RWPE2 (cell line): ENCODE measurements around the gene TKFC.
A peak's percentile ranks its signal among the peaks of the same experiment; 100 is the strongest.

ENCODE experiments used
- ATAC-seq: fragments of 200-7000 bp; cut with Tn5 transposase; 3 replicates; pipeline ENCODE4 v1.9.1; 2021; ENCODE audit warnings: low read depth
- DNase-seq: peaks from one replicate; pipeline ENCODE4 v3.0.0-alpha.2; 2020; ENCODE audit warnings: low spot score
- H3K27ac ChIP-seq: fragments of 450-650 bp; 2 replicates; pipeline ENCODE4 v1.5.1; 2017; ENCODE audit warnings: mild to moderate bottlenecking; ENCODE audit not compliant: poor library complexity, severe bottlenecking
- H3K27me3 ChIP-seq: fragments of 250-450 bp; sonication (Bioruptor Pico); 2 replicates; pipeline ENCODE4 v1.5.1; 2021; ENCODE audit warnings: mild to moderate bottlenecking, moderate library complexity; ENCODE audit not compliant: insufficient read depth, poor library complexity, severe bottlenecking
- H3K36me3 ChIP-seq: fragments of 250-450 bp; sonication (Bioruptor Pico); 2 replicates; pipeline ENCODE4 v1.5.1; 2020; ENCODE audit warnings: low read depth, mild to moderate bottlenecking, moderate library complexity
- H3K4me1 ChIP-seq: fragments of 250-450 bp; sonication (Bioruptor Pico); 2 replicates; pipeline ENCODE4 v1.5.1; 2021; ENCODE audit warnings: mild to moderate bottlenecking, moderate library complexity; ENCODE audit not compliant: insufficient read depth, poor library complexity, severe bottlenecking
- H3K4me3 ChIP-seq: fragments of 250-450 bp; sonication (Bioruptor Pico); 2 replicates; pipeline ENCODE4 v1.5.1; 2021; ENCODE audit warnings: mild to moderate bottlenecking, moderate library complexity; ENCODE audit not compliant: severe bottlenecking
- H3K9me3 ChIP-seq: fragments of 250-450 bp; sonication (Bioruptor Pico); 2 replicates; pipeline ENCODE4 v1.5.1; 2021; ENCODE audit warnings: mild to moderate bottlenecking, moderate library complexity; ENCODE audit not compliant: severe bottlenecking
- CTCF ChIP-seq: fragments of 450-650 bp; IDR thresholded peaks from one replicate; pipeline ENCODE4 v1.5.1; 2017; ENCODE audit warnings: mild to moderate bottlenecking, moderate library complexity; ENCODE audit not compliant: poor library complexity, severe bottlenecking

TKFC gene

GRCh38 chr11:61334434-61335354 lies 1.7 kb downstream of the TKFC start:
- Histone ChIP-seq H3K4me3 (no peak overlapping the region), H3K27ac (peak overlapping the region; percentile 52), H3K4me1 (peaks cover 16% of the 10 kb centered on the region), H3K9me3 (no peaks in the 10 kb centered on the region), H3K36me3 (peaks cover 25% of the 10 kb centered on the region), H3K27me3 (no peaks in the 10 kb centered on the region)
- ATAC-seq (no peak; the same call in 2 of the 3 replicates), DNase-seq (no peak)
- TF ChIP-seq CTCF = no peak

GRCh38 chr11:61335355-61335710 lies 2.3 kb downstream of the TKFC start:
- Histone ChIP-seq H3K36me3 (peaks cover 20% of the 10 kb centered on the region), H3K4me1 (peaks cover 16% of the 10 kb centered on the region), H3K9me3 (no peaks in the 10 kb centered on the region), H3K27ac (peak overlapping the region; percentile 52), H3K4me3 (no peak overlapping the region), H3K27me3 (no peaks in the 10 kb centered on the region)
- no peak for TF ChIP-seq CTCF
- ATAC-seq (no peak), DNase-seq (no peak)

GRCh38 chr11:61336171-61336935 lies 3.3 kb downstream of the TKFC start:
- no peak for DNase-seq
- peak; percentile 67 for ATAC-seq
- Histone ChIP-seq H3K36me3 (peaks cover 13% of the 10 kb centered on the region), H3K4me1 (peaks cover 11% of the 10 kb centered on the region), H3K27ac (peak overlapping the region; percentile 52), H3K27me3 (no peaks in the 10 kb centered on the region), H3K4me3 (no peak overlapping the region), H3K9me3 (no peaks in the 10 kb centered on the region)
- TF ChIP-seq CTCF = peak; percentile 97

GRCh38 chr11:61337706-61338470 lies 4.9 kb downstream of the TKFC start:
- TF ChIP-seq CTCF = no peak
- Histone ChIP-seq H3K4me1 (peaks cover 7% of the 10 kb centered on the region), H3K9me3 (no peaks in the 10 kb centered on the region), H3K36me3 (peaks cover 21% of the 10 kb centered on the region), H3K4me3 (no peak overlapping the region), H3K27ac (no peak overlapping the region), H3K27me3 (no peaks in the 10 kb centered on the region)
- ATAC-seq = no peak
- DNase-seq = no peak
